Esophagus muscularis mucosa (tissue), 3 donors: ENCODE measurements around the gene PCLAF.

Experiments
- POLR2A ChIP-seq: fragments of 450-650 bp; IDR thresholded peaks from one replicate; pipeline ENCODE4 v1.6.1; 2017; ENCODE audit warnings: antibody characterized with exemption, moderate library complexity, mild to moderate bottlenecking, low read depth
- TF ChIP-seq, protein P1 (sequence below), 3 experiments: fragments of 200-600 bp in 2 of 3; fragments of 450-650 bp in 1 of 3; sonication (generic) in 2 of 3; IDR thresholded peaks; one replicate each; pipeline ENCODE4 v1.5.1; 2017 to 2019; ENCODE audit warnings: antibody characterized with exemption in 3 of 3, mild to moderate bottlenecking in 2 of 3, moderate library complexity in 1 of 3

DNA sequence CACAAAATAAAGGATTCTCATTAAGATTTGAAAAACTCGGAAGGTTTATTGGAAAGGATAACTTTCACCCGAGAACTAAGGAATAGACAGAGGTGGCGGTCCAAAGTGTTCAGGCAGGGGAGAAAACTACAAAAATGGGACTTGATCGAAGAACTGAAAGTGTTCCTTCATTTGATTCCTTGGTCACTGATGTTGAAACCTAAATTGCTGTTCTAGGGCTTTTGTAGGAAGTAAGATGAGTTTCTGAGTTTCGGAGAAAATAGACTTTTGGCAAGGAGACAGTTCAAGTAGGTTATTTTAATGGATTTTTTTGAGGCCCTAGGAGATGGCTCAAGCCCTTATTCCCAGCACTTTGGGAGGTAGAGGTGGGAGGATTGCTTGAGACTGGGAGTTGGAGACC lies 7.8 kb upstream of the PCLAF start:
- TF ChIP-seq POLR2A: no peak
- TF ChIP-seq, protein P1, sequence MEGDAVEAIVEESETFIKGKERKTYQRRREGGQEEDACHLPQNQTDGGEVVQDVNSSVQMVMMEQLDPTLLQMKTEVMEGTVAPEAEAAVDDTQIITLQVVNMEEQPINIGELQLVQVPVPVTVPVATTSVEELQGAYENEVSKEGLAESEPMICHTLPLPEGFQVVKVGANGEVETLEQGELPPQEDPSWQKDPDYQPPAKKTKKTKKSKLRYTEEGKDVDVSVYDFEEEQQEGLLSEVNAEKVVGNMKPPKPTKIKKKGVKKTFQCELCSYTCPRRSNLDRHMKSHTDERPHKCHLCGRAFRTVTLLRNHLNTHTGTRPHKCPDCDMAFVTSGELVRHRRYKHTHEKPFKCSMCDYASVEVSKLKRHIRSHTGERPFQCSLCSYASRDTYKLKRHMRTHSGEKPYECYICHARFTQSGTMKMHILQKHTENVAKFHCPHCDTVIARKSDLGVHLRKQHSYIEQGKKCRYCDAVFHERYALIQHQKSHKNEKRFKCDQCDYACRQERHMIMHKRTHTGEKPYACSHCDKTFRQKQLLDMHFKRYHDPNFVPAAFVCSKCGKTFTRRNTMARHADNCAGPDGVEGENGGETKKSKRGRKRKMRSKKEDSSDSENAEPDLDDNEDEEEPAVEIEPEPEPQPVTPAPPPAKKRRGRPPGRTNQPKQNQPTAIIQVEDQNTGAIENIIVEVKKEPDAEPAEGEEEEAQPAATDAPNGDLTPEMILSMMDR (IDR thresholded peaks at IDR 0.05): no peak
